Stimulated activated CD8-positive, alpha-beta memory T cell treated with anti-CD3 and anti-CD28 coated beads, Interleukin-4, amount 100 ng/mL, for 48 hours (primary cell): ENCODE measurements around the gene RERE.
"Not testable (repeated sequence)": the region's sequence is repeated elsewhere in the genome, so short reads cannot be mapped to it uniquely, and the experiment has no call there.

Experiments used
- DNase-seq: peaks from one replicate; pipeline ENCODE4 v3.0.0-alpha.2; 2020

Gene RERE

DNA sequence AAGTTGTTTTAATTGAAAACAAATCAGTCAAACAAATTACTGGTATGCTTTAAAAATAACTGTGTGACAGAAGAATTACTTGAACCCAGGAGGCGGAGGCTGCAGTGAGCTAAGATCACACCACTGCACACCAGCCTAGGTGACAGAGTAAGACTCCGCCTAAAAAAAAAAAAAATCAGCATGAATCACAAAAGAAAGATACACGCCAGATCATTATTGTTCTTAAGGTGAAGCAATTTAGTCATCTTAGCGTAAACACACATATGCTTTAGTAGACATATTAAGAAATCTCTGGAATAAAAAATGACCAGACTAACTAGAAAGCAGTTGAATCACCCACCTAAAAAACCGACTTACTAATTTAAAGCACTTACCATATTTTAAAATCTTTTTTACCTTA is 20.2 kb downstream of the RERE start:
- no peak for DNase-seq

DNA sequence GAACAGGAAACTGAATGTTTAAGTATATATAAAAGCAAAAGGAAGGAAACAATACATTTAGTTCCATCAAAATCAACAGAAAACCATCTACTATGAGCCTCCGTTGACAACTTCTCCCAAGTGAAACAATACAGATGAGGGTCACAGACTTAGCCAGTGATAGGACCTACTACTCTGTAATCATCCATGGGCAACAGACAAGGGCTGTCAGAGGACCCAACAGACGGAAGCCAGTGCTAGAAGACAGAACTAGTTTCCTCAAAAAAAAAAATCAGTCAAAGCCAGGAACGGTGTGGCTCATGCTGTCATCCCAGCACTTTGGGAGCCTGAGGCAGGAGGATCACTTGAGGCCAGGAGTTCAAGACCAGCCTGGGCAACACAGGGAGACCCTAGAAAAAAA is 20.6 kb downstream of the RERE start:
- DNase-seq = no peak

DNA sequence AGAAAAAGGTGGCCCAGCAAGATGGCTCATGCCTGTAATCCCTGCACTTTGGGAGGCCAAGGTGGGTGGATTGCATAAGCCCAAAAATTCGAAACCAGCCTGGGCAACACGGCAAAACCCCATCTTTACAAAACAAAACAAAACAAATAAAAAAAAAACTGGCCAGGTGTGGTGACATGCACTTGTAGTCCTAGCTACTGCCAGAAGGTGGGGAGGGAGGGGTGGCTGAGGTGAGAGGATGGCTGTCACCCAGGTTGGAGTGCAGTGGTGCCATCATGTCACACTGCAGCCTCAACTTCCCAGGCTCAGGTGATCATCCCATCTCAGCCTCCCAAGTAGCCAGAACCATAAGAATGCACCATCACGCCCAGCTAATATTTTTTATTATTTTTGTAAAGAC is 22.8 kb downstream of the RERE start:
- DNase-seq = no peak

DNA sequence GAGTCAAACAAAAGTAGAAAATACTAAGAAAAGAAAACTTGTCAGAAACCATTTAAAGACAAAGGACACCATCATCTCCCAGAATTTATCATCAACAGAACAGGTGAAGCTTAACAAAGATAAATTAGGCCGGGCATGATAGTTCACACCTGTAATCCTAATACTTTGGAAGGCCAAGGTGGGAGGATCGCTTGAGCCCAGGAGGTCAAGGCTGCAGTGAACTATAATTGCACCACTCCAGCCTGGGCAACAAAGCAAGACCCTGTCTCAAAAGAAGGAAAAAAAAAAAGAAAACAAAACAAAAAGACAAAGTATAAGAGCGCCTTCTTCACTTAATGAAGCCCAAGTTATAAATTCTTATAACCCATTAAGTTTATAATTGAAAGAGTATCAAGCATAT is 25.6 kb downstream of the RERE start:
- no peak for DNase-seq

DNA sequence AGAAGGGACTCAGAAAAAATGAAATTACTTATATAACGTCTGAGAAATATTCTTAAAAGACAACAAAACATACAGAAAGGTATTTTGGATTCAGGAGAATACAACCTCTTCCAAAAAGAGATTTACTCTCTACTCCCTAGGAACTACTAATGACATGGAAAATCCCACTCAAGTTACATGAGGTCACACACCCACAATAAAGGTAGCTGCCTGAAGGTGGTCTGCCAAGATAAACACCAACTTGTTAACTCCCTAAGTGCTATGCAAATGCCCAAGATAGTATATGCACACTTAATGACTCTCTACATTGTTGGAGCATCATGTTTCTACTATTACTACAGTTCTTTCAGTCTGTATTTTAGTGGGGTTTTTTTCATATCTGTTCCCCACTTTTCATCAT is 26.5 kb downstream of the RERE start:
- no peak for DNase-seq

DNA sequence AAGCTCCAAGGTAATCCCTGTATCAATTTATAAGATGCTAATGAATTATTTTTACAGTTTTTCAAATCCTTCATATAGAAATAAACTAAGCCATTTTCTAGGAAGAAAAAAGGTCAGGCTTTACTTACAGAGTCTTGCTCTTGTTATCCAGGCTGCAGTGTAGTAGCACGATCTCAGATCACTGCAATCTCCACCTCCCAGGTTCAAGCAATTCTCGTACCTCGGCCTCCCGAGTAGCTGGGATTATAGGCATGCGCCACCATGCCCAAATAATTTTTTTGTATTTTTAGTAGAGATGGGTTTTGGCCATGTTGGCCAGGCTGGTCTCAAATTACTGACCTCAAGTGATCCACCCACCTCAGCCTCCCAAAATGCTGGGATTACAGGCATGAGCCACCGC is 27.0 kb downstream of the RERE start:
- DNase-seq = no peak

DNA sequence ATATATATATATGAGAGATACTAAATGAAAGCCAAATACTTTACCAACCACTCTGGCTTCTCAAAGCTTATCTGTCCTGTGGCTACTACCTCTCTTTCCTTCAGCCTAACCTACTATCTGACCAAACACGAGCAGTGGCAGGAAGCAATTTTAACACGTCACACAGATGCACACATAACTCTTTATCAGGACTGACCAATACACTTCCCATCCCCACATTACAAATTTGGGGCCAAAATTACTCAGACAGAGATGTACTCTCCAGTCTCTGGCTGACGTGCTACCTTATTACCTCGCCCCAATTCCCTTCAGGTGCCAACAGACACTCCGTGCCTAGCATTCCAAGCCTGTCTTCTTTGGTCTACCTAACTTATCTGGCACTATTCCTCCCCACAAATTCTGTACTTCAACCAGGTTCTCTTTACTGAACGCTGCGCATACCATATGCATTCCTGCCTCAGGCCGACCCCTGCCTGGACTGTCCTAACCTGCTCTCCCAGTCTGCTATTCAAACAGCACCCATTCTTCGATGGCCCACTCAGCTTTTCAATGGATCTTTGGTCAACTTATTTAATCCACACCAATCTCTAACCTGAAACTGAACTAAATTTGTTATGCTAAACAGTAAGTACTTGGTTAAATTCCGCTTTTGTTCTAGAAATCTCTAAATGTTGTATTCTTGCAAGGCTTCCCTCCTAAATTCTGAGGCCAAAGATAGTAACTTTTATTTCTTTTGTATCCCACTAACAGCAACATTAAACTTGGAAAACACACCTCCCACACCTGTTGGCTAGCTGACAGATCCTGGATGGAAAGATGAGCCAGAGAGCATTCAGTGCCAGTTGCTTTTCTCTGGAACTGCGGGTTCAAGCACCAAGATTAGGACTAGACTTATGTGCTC is 27.9 kb downstream of the RERE start:
- no peak for DNase-seq

DNA sequence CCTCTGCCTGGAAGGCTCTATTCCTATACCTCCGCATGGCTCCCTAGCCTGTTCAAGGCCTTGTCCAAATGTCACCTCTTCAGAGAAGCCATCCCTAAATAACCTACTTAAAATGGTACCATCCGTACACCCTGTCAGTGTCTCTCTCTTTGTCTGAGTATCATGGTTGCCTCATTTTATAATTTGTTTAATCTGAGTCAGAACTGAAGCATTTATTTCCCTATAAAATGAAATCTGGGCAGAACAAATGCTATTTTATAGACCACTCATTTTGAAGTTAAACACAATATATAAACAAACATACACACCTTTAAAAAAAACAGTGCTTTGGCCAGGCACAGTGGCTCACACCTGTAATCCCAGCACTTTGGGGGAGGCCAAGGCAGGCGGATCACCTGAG is 30.2 kb downstream of the RERE start:
- DNase-seq = no peak

DNA sequence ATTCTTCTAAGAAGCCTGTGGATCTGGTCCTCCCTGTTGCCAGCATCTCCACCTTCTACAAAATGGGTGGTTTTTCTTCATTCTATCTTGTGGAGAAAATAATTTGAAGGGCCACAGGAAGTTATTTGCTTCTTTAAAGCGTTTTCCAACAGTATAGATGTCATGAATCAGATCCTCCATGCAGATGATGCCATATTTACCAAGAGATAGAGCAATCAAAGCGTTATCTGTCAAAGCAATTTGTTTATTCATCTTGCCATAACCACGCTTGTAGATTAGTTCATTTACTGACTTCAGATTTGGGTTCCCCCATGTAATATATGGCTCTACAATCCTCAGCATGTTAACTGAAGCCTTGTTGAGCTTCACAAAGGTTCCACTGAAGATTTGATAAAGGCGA is 31.2 kb downstream of the RERE start:
- DNase-seq = not testable (repeated sequence)

DNA sequence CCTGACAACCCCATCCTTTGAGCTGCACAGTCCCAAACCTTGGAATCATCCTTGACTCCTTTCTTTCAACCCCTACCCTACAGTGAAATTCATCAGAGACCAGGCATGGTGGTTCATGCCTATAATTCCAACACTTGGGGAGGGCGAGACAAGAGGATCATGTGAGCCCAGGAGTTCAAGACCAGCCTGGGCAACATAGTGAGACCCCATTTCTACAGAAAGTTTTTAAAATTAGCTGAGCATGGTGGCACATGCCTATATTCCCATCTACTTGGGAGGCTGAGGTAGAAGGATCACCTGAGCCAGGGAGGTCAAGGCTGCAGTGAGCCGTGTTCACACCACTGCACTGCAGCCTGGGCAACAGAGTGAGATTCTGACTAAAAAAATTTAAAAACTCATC is 34.5 kb downstream of the RERE start:
- DNase-seq = no peak

DNA sequence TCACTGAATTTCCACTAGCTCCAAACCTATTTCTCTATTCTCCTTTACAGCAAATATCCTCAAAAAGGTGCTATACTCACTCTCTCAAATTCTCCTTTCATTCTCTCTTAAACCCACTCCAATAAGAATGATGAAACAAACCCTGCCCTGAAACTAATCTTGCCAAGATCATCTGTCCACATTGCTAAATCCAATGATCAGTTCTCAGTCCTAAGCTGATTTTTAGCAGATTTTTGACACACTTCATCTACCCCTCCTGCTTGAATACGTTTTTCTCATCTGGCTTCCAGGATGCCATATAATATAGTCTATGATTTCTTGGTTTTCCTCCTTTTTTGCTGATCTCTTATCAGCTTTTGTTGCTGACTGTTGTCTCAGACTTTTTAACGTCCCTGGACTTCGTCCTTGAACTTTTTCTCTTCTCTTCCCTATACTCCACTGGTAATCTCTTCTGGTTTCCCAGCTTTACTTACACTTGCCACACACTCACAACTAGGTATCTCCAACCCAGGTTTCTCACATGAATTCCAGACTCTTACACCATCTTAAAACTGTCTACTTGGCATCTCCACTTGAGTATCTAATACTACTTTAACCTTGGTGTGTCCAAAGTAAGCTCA is 35.3 kb downstream of the RERE start:
- no peak for DNase-seq

DNA sequence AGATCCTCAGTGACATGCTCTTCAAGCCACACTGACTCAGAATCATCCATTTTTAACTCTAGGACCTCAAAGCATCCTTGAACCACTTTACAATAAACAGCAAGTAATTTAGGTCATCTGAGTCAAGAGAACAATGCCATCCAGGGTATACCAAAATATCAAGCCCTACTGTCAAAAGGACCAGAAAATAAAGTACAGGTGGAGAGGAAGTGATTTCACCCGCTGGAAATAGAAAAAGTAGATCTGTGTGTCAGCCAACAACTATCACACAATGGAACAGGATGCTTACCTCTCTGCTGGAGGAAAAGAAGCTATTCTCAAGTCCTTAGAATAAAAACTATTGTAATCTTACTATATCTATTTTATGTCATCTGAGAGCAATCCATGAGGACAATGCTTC is 37.0 kb downstream of the RERE start:
- DNase-seq = no peak

DNA sequence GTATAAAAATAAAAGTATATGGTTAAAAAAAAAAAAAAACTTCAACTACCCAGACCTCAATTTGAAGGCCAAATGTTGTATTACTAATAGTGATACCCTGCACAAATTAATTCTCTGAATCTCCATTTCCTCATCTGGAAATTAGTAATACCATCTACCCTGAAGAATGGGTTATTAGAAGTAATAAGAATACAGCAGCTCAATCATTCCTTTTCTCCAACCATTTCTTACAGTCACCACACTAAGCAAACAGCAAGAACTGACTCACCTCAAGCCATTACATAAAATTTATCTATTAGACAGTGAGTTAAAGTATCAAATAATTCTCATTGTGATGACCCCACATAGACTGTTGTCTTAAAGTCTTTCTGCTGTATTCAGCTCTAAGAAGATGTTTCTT is 39.6 kb downstream of the RERE start:
- no peak for DNase-seq

DNA sequence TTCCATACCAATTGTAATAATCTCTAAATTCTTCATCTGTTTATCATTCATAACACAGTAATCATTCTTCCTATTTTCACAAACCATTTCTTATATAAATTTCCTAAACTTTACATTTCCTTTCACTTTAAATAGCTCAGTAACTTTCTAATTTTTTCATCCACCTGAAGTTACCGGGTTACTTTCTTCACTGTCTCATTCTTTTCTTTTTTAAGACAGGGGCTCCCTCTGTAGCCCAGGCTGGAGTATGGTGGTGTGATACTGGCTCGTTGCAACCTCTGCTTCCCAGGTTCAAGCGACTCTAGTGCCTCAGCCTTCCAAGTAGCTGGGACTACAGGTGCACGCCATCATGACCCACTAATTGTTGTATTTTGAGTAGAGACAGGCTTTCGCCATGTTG is 41.3 kb downstream of the RERE start:
- DNase-seq = no peak

DNA sequence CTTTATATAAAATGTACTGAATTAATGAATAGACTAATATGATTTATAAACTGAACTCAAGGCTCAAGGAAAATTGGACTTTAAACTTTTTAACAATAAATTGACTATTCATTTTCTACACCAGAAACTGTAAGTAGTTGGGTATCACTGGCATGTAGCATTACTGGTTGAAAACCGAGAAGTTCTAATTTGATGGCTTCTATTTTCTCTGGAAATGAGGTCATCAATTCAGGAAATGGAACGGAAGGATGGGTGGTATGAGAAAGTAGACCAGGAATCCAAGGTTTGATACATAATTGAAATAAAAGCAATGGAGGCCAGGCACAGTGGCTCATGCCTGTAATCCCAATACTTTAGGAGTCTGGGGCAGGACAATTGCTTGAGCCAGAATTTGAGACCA is 50.4 kb downstream of the RERE start:
- no peak for DNase-seq

DNA sequence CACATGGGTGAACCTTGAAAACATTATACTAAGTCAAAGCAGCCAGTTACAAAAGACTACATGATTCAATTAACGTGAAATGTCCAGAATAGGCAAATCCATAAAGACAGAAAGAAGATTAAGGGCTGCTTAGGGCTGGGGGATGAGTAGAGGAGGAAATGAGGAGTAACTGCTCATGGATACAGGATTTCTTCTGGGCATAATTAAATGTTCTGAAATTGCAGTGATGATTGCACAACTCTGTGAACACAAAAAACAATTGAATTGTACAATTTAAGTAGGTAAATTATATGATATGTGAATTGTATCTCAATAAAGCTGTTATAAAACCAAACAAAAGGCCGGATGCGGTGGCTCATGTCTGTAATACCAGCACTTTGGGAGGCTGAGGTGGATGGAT is 52.2 kb downstream of the RERE start:
- DNase-seq = no peak

DNA sequence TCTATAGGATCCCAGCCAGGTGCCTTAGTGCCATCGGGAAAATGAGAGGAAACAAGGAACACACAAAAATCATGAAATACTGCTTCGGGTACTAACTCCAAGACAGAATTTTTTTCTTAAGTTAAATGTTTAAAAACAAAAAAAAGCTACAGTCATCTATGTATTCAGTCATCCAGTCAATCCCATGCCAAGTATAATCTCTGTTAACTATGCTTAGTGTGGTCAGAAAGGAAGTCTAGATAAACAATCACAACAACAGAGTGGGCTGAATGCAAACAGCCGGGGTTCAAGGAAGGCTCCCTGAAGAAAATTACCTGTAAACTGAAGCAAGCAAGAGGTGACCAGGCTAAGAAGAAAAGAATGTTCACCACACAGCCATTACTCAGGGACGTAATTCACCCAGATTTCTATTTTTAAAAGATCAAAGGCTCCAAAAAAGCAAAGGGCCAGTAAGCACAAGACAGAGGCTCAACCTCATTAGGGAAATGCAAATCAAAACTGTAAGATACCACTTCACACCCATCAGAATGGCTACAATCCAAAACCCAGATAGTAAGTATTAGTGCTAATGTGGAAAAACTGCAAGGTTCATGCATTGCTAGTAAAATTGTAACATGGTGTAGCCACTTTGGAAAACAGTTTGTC is 53.0 kb downstream of the RERE start:
- DNase-seq = no peak

DNA sequence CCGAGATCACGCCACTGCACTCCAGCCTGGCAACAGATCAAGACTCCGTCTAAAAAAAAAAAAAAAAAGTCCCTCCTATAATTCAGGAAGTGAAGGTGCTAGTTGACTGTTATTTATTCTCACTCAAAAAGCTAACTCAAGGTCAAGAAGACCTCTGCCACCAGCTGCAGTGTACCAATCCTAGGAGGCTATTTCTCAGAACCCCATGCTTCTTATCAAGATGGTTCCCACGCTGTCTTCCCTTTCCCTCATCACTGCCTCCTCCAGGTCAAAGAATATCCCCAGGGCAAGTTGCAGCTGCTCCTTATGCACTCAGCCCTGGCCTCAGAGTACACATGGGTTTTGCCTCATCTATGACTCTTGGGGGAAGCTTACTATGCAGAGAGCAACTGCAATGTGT is 53.6 kb downstream of the RERE start:
- DNase-seq = no peak

DNA sequence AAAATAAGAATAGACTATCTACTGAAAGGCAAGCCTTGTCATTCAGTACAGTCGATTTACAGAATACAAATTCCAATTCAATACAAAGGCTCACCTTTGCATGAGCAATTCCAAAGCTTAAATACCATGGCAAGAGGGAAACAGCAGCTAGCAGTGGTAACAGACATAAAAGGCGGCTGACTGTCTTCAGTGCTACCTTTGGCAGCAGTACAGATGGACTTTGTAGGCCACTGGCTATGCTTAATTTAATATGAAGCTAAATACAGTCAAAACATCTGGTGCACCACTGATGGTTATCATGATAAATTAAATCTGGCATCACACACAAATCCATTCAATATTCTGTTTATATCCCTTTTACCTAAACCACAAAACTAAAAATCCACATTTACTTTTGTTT is 62.4 kb downstream of the RERE start:
- no peak for DNase-seq

DNA sequence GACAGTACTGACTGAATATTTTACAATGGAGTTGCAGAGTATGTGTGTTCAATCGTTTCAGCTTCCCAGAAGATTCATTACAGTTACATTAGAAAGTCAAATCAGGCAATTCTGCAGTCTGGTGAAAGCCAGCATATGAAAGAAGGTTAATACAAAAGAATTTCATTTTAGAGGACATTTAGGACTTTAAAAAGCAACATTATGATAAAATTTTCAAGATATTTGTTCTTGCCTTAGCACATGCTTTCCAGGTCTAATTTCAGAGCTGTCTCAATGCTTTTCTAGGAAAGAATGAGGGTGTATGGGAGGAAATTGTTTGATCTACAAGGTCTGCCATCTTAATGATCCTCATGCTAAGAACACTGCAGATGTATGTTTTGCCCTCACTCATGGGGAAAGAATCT is 63.2 kb downstream of the RERE start:
- DNase-seq = no peak

DNA sequence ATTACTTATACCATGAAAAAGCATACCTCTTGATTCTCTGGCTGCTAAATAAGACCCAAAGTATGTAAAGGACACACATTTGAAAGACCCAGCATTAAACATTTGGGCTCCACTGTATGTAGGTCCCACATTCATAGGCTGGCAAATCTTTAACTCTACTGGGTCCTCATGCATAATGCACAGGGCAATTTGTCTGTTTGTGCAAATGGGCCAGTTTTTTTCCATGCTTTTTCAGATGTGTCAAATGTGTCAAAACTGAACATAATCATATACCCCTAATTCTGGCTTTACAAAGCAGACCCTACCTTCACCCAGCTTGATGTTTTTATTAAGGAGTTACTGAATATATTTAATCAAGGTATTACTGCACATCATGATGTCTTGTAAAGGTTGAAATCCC is 63.7 kb downstream of the RERE start:
- no peak for DNase-seq

DNA sequence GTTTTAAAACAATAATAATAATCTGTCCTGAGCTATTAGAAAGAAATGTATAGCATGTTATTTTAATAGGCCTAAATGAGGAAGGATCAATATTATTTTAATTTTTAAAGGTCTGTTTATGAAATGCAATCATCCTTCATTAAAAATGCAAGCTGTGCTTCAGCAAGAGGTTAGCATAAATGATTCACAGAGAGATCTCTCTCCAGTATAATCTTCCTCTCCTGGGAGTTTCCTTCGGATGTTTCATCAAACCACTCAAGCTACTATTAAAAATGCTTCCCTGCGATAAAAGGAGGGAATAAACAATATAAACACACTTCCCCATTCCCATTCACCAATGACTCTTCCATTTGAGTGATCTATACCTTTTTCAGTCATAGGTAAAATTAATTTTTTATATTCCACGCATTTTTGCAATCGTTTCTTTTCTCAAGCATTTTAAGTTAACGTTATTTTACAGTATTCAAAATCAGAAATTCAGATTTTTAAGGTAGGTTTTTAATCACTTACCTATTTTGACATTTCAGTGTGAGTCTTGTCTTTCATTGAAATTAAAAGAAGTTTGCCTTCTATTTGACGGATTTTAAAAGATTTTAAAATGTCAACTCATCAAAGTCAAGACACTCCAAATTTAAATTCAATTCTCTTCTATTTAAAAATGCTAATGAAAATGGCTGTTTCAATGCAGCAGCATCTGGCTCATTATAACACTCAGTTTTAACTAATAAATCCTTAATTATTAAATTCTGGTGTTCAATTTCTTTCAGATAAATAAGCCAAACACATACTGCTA is 64.3 kb downstream of the RERE start:
- DNase-seq = no peak

DNA sequence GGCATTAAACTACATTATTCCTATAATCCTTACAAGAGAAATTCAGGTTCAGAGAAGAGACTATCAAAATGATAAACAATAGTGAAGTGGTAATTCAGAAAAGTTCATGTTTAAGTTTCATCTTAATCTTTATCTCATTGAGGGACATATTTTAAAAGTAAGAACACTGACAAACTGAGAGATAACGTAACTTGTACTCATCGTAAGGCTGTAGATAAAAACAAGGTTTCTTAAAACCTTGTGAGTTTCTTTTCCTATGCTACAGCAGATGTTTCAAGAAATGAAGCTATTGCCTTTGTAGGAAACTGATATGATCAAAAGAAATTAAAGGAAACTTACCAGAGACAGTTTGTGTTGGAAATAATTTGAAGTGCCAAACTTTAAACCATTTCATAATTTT is 65.0 kb downstream of the RERE start:
- DNase-seq = no peak

DNA sequence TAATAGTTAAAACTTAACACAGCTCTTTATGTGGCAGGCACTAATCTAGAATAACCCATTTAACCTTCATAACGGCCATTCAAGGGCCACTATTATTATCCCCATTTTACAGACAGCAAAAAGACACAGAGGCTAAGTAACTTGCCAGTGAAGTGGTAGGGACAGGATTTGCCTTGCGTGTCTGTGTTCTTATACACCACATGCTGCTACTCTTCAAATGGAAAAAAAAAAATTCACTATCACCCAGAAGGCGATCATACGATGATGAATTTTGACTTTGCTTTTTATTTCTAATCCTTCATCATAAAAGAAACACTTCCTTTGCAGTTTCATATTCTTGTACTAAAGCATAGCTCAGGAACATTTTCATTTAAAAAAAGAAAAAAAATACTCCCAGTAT is 65.5 kb downstream of the RERE start:
- no peak for DNase-seq
